GM21390 (cell line): ENCODE data around the gene CNMD.
A peak's percentile ranks its signal among the peaks of the same experiment; 100 is the strongest.
"Not testable (repeated sequence)": the region's sequence is repeated elsewhere in the genome, so short reads cannot be mapped to it uniquely, and the experiment has no call there.

Source experiments
- ATAC-seq: cut with Tn5 transposase; IDR thresholded peaks from one replicate; pipeline ENCODE4 v1.9.1; 2021; ENCODE audit not compliant: unreplicated experiment

Gene CNMD

GRCh38 chr13:52744842-52745375, 5.3 kb upstream of the CNMD start:
- ATAC-seq = no peak

GRCh38 chr13:52743988-52744387, 4.4 kb upstream of the CNMD start:
- no peak for ATAC-seq

- no peak for ATAC-seq
Observed at GRCh38 chr13:52743569-52743968, 3.9 kb upstream of the CNMD start.

GRCh38 chr13:52738719-52739467, 727 bp downstream of the CNMD start:
- peak; percentile 50 for ATAC-seq

- no peak for ATAC-seq
Observed at GRCh38 chr13:52737965-52738364, 1.7 kb downstream of the CNMD start.

- no peak for ATAC-seq
Observed at GRCh38 chr13:52737451-52737850, 2.2 kb downstream of the CNMD start.

GRCh38 chr13:52736891-52737290, 2.7 kb downstream of the CNMD start:
- no peak for ATAC-seq

- ATAC-seq = no peak
Observed at GRCh38 chr13:52734075-52734623, 5.5 kb downstream of the CNMD start.

GRCh38 chr13:52726258-52726657, 13.4 kb downstream of the CNMD start:
- ATAC-seq = no peak

GRCh38 chr13:52725302-52725701, 14.3 kb downstream of the CNMD start:
- no peak for ATAC-seq

GRCh38 chr13:52723181-52723580, 16.4 kb downstream of the CNMD start:
- ATAC-seq = no peak

GRCh38 chr13:52721356-52721755, 18.3 kb downstream of the CNMD start:
- not testable (repeated sequence) for ATAC-seq

- ATAC-seq = not testable (repeated sequence)
Observed at GRCh38 chr13:52720904-52721303, 18.7 kb downstream of the CNMD start.

GRCh38 chr13:52713894-52714293, 25.7 kb downstream of the CNMD start:
- ATAC-seq = no peak

- no peak for ATAC-seq
Observed at GRCh38 chr13:52712385-52712784, 27.2 kb downstream of the CNMD start.

- no peak for ATAC-seq
Observed at GRCh38 chr13:52711286-52711685, 28.3 kb downstream of the CNMD start.

- not testable (repeated sequence) for ATAC-seq
Observed at GRCh38 chr13:52708266-52708665, 31.4 kb downstream of the CNMD start.

- ATAC-seq = no peak
Observed at GRCh38 chr13:52707375-52707774, 32.2 kb downstream of the CNMD start.

- ATAC-seq = no peak
Observed at GRCh38 chr13:52706081-52706480, 33.5 kb downstream of the CNMD start.

GRCh38 chr13:52703482-52703881, 36.1 kb downstream of the CNMD start:
- ATAC-seq = no peak

GRCh38 chr13:52701728-52702465, 37.7 kb downstream of the CNMD start:
- no peak for ATAC-seq

GRCh38 chr13:52696566-52696965, 43.1 kb downstream of the CNMD start:
- no peak for ATAC-seq
